Adipocyte (in vitro differentiated cells): ENCODE results near the gene PTGER1.

Source experiments
- DNase-seq: peaks from one replicate; pipeline ENCODE4 v3.0.0-alpha.2; 2015; ENCODE audit warnings: low read depth
- H3K27me3 ChIP-seq: replicated peaks from 2 replicates; pipeline ENCODE4 v1.7.0; 2013; ENCODE audit warnings: mild to moderate bottlenecking, low read length, moderate library complexity; ENCODE audit not compliant: control insufficient read depth, insufficient read depth
- H3K36me3 ChIP-seq: 2 replicates; pipeline ENCODE4 v1.7.0; 2013; ENCODE audit warnings: low read length, mild to moderate bottlenecking, moderate library complexity; ENCODE audit not compliant: control insufficient read depth, insufficient read depth, severe bottlenecking
- H3K4me1 ChIP-seq: 2 replicates; pipeline ENCODE4 v1.7.0; 2013; ENCODE audit warnings: mild to moderate bottlenecking, low read length, moderate library complexity; ENCODE audit not compliant: control insufficient read depth, insufficient read depth
- H3K4me3 ChIP-seq: 2 replicates; pipeline ENCODE4 v1.7.0; 2013; ENCODE audit warnings: mild to moderate bottlenecking, low read length, moderate library complexity
- H3K9ac ChIP-seq: 2 replicates; pipeline ENCODE4 v1.7.0; 2013; ENCODE audit warnings: mild to moderate bottlenecking, low read length, moderate library complexity
- H3K9me3 ChIP-seq: 2 replicates; pipeline ENCODE4 v1.7.0; 2013; ENCODE audit warnings: mild to moderate bottlenecking, low read length, moderate library complexity; ENCODE audit not compliant: control insufficient read depth

PTGER1 gene

DNA sequence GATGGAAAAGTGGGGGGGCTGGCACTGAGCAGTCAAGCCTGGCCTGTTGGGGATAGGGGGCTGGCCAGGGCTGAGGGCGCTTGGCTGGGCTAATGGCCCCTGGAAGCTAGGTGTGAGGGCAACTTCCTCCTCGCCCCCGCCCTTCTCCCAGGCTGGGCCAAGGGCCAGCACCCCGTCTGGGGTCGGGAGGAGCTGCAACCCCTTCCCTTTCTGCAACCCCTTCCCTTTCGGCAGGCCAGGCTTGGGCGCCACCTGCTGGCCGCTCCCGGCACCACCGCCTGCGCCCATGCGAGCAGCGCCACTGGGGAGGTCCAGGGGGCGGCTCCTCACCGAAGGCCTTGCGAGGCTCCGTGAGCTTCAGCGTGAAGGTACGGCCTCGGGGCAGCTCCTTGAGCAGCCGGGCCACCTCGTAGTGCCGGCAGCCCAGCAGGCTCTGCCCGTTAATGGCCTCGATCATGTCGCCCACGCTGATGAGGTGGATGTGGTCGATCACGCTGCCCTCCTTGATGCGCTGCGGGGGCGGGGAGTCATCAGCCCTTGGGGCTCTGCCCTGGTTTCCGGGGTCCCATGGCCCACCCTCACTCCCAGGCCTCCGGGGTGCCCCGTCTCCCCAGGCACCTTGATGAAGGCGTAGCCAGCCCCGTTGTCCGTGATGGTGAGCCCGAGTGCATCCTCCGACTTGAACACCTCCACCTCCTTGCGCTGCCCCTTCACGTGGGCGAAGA, 5.0 kb upstream of the PTGER1 start:
- Histone ChIP-seq H3K9me3 (no peaks in the 10 kb centered on the region), H3K4me3 (no peak overlapping the region), H3K9ac (no peak overlapping the region), H3K36me3 (peaks cover 31% of the 10 kb centered on the region), H3K4me1 (peaks cover 11% of the 10 kb centered on the region), H3K27me3 (no peaks in the 10 kb centered on the region)
- DNase-seq: peak; percentile 40

DNA sequence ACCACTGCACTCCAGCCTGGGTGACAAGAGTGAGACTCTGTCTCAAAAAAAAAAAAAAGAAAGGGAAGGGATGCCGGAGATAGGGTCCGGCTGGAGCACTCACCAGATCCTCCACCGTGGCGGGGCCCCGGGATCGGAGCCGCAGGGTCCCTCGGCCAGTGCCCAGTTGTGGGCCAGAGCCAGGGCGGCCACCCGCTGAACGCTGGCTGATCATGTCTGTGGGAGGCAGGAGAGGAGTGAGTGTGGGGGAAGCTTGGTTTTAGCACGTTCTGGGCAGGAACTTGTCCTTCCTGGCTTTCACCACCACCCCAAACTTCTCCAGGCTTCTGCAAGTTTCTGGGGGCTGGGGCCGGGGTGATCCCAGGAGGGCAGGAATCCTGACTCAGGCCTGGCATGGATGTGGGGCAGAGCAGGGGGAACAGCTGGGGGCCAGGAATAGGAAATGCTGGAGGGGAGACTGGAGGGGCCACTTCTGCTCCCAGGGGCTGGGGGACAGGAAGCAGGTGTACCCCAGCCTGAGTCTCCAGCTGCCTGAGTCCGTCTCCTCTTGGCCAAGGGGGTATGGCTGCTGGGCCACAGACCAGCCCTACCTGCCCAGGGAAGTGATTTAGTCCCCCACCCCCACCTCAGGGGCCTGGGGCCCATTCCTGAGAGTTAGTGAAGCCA, 4.3 kb upstream of the PTGER1 start:
- DNase-seq: no peak
- peaks cover 11% of the 10 kb centered on the region for H3K4me1 ChIP-seq
- no peak overlapping the region for H3K9ac ChIP-seq
- H3K4me3 ChIP-seq: no peak overlapping the region
- H3K9me3 ChIP-seq: no peaks in the 10 kb centered on the region
- no peaks in the 10 kb centered on the region for H3K27me3 ChIP-seq
- H3K36me3 ChIP-seq: peaks cover 31% of the 10 kb centered on the region

DNA sequence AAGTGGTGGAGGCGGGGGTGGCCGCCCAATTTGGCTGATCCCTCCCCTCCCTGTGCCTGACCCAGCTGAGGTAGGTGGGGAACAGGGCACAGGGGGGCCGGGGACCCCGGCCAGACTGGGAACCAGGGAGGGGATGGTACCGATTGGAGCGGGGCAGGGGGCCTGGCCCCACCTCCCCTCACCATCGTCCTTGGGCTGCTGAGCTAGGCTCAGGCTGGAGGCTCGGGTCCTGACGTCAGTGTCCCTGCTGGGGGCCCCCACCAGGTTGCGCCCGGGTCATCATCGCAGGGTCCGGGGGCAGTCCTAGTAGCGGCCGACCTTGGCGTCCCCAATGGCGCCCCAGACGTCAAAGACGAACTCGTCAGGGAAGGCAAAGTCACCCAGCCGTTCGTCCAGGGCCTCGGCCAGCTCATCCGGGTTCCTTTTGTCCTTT, 3.0 kb upstream of the PTGER1 start:
- peaks cover 31% of the 10 kb centered on the region for H3K36me3 ChIP-seq
- H3K27me3 ChIP-seq: no peaks in the 10 kb centered on the region
- H3K4me3 ChIP-seq: no peak overlapping the region
- DNase-seq: no peak
- no peak overlapping the region for H3K9ac ChIP-seq
- peaks cover 11% of the 10 kb centered on the region for H3K4me1 ChIP-seq
- H3K9me3 ChIP-seq: no peaks in the 10 kb centered on the region

DNA sequence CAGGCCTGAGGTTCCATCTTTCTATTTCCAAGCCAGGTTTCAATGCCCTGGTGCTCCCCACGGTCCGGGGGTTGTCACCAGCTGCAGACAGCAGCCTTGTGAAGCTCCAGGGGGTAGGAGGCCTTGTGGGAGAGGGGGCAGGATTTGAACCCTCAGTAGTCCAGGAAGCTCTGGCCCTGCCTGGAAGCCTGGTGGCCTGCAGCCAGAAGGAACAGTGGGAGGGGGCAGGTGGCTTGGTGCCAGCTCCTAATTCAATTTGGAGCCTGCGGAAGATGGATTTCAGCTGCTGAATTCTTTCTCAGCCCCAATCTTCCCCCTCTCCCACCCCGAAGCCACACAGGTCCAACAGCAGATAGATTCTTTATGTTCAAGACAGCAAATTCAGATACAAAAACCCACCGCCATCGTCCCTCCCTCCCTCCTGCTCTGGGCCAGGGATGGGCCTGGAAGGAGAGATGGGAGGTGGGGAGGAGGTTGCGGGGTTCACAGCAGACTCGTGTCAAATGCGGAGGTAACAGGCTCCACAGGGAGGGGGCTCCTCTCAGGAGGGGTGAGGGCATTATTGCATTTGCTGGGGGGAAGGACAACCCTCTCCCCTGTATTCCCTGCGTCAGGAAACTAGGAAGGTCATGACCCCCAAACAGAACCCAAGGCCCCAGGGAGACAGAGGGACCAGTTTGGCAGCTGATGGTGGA, 2.4 kb upstream of the PTGER1 start:
- no peaks in the 10 kb centered on the region for H3K27me3 ChIP-seq
- no peaks in the 10 kb centered on the region for H3K9me3 ChIP-seq
- H3K36me3 ChIP-seq: peaks cover 31% of the 10 kb centered on the region
- no peak overlapping the region for H3K4me3 ChIP-seq
- no peak overlapping the region for H3K9ac ChIP-seq
- peaks cover 11% of the 10 kb centered on the region for H3K4me1 ChIP-seq
- no peak for DNase-seq

DNA sequence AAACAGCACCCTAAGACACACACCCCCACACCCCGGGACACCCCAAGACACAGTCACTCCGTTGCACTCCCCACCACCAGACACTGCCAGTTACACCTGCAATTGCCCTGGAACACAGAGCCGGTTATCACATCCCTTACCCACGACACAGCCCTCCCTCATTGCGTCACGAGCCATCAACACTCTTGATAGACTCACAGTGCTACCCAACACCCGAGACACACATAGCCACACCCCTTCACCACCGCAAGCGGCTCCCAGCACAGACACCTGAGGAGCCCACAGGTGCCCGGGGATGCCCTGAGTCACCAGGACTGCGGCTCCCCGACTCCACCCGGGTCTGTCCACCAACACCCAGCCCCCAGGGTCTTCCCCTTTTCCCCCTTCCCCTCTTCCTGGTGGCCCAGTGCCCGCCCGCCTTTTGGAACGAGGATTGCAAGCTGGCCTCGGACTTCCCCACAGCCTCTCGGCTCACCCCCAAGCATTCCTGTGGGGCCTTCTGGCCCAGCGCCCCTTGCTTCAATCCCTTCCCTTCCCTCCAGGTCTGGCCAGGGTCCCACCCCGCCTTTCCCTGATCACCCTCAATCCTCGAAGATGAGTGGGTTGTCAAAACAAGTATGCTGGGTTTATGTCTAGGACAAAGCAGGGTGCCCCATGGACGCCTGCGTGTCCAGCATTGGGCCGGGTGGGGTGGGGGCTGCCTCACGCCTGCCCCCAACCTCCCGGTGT, 1.7 kb upstream of the PTGER1 start:
- Histone ChIP-seq H3K4me3 (no peak overlapping the region), H3K9me3 (no peaks in the 10 kb centered on the region), H3K36me3 (peaks cover 28% of the 10 kb centered on the region), H3K9ac (no peak overlapping the region), H3K27me3 (no peaks in the 10 kb centered on the region), H3K4me1 (peaks cover 13% of the 10 kb centered on the region)
- DNase-seq: peak; percentile 47

DNA sequence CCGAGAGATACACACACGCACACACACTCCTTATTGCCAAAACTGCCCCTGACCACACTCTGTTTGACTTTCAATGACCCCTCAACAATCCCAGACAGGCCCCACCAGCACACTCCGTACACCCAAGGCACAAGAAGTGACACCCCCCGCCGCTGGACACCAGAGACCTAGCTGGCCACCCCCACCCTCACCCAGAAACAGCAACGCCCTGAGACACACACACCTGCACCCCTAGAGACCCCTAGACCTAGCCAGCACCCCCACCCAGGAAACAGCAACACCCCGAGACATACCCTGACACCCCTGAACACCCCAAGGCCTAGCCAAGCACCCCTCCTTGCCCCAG, 1.1 kb upstream of the PTGER1 start:
- Histone ChIP-seq H3K4me1 (peaks cover 13% of the 10 kb centered on the region), H3K9me3 (no peaks in the 10 kb centered on the region), H3K9ac (no peak overlapping the region), H3K36me3 (peaks cover 26% of the 10 kb centered on the region), H3K4me3 (no peak overlapping the region), H3K27me3 (no peaks in the 10 kb centered on the region)
- DNase-seq: no peak

DNA sequence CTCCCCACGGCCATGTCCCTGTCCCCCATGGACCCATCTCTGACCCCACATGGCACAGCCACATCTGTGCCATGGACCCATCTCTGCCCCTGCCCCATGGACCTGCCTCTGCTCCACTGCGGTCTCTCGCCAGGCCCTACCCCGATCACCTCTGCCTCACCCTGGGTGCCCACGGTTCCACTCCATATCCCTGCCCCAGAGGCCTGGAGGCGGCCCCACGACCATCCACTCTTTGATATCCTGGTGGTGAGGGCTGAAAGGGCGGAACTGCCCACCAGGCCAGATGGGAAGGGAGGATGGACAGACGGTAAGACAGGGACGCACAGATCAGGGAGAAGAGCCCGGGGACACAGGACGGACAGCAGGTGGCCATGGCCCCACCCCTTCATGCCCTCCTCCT, 327 bp downstream of the PTGER1 start:
- Histone ChIP-seq H3K9me3 (no peaks in the 10 kb centered on the region), H3K27me3 (no peaks in the 10 kb centered on the region), H3K36me3 (peaks cover 27% of the 10 kb centered on the region), H3K4me3 (no peak overlapping the region), H3K4me1 (peaks cover 13% of the 10 kb centered on the region), H3K9ac (no peak overlapping the region)
- no peak for DNase-seq

DNA sequence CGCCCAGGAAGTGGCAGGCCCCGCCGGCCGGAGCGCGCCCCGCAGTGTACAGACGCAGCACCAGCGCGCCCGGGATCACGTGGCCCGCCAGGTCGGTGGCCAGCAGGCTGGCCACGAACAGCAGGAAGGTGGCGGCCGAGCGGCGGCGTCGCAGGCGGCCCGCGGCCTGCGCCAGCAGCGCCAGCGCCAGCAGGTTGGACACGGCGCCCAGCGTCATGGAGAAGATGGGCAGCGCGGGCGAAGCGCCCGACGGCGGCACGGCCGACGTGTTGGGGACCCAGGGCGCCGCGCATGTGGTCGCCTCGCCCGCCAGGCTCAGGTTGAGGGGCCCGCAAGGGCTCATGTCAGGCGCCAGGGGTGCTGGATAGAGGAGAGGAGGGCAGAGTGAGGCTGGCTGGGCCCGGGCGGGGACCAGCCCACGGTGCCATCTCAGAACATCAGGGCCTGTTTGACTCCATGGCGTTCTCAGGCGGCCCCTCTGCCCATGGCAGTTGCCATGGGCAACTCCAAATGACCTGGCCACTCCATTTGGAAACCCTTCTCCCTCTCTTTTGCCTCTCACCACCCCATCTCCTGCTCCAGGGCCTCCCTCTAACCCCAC, 1.1 kb downstream of the PTGER1 start:
- H3K9ac ChIP-seq: no peak overlapping the region
- no peak overlapping the region for H3K4me3 ChIP-seq
- no peak for DNase-seq
- H3K36me3 ChIP-seq: peaks cover 24% of the 10 kb centered on the region
- no peaks in the 10 kb centered on the region for H3K27me3 ChIP-seq
- H3K4me1 ChIP-seq: peaks cover 13% of the 10 kb centered on the region
- H3K9me3 ChIP-seq: no peaks in the 10 kb centered on the region

DNA sequence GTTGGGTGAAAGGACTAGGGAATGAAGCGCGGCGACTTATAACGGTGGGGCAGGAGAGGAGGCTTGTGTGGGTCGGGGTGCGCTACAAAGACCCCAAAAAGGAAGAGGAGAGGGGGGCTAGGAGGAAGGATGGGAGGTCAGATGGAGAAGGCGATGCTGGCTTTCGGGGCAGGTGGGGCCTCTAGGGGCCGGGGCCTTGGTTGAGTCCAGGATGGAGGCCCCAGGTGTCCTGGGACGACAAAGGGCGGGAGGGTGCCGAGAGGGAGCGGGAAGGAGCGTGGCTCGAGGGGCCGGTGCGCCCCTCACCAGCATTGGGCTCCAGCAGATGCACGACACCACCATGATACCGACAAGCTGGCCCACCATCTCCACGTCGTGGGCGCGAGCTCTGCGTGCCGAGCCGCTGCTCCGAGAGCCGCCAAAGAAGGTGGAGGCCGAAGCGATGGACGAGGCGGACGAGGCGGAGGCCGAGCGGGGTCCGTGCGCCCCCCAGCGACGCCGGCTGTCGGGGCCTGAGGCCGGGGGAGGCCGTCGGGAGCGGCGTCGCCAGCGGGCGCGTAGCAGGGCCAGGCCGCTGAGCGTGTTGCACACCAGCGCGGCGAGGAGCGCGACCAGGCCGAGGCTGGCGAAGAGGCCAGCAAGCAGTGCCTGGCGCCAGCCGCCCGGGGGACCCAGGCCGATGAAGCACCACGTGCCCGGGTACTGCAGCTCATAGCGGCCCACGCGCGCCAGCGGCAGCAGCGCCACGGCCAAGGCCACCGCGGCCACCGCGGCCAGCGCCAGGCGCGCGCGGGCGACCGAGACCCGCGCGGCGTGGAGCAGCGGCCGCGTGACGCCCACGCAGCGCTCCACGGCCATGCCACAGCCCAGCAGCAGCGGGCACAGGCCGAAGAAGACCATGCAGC, 1.8 kb downstream of the PTGER1 start:
- Histone ChIP-seq H3K4me3 (no peak overlapping the region), H3K27me3 (no peaks in the 10 kb centered on the region), H3K4me1 (peaks cover 13% of the 10 kb centered on the region), H3K9ac (no peak overlapping the region), H3K36me3 (peaks cover 17% of the 10 kb centered on the region), H3K9me3 (no peaks in the 10 kb centered on the region)
- DNase-seq: no peak

DNA sequence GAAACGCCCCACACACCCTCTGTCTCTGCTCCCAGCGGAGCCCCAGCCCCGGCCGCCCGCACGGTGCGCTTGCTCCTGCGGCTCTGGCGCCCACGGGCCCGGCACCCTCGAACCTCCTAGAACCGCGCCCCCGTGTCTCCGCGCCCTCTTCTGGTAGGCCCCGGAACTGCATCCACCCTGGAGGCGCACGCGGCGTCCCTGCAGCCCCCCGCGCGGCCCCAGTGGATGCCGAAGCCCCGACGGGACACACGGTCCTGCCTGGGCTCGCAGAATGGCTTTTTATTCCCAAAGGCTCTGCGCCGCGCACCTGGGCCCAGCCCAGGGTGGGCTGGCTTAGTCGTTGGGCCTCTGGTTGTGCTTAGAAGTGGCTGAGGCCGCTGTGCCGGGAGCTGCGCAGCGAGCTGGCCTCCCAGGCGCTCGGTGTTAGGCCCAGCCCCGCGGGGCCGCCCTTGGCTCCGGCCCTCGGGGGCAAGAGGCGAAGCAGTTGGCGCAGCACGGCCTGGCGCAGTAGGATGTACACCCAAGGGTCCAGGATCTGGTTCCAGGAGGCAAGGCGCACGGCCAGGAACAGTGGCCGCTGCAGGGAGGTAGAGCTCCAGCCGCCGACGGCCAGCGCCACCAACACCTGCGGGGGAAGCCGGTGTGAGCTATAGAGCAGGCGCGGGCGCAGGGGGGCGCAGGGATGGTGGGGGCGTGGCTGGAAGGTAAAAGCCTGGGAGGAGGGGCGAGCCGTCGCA, 2.8 kb downstream of the PTGER1 start:
- peaks cover 18% of the 10 kb centered on the region for H3K36me3 ChIP-seq
- H3K4me1 ChIP-seq: peaks cover 12% of the 10 kb centered on the region
- H3K9me3 ChIP-seq: no peaks in the 10 kb centered on the region
- no peak overlapping the region for H3K9ac ChIP-seq
- H3K27me3 ChIP-seq: no peaks in the 10 kb centered on the region
- DNase-seq: peak; percentile 84
- H3K4me3 ChIP-seq: no peak overlapping the region
